Choroid plexus epithelial cell (primary cell): ENCODE data around the gene CLIC3.

Experiments
- DNase-seq: peaks from one replicate; pipeline ENCODE4 v3.0.0-alpha.2; 2010; ENCODE audit warnings: low read depth
- H3K4me3 ChIP-seq: 2 replicates; pipeline ENCODE4 v1.5.1; 2011; ENCODE audit warnings: low read depth, mild to moderate bottlenecking, control low read depth, low read length, moderate library complexity
- TF ChIP-seq, protein P1 (sequence below): conservative IDR thresholded peaks from 2 replicates; pipeline ENCODE4 v1.5.1; 2011; ENCODE audit warnings: low read depth, mild to moderate bottlenecking, control low read depth, inconsistent platforms, low read length, moderate library complexity

Gene CLIC3

DNA sequence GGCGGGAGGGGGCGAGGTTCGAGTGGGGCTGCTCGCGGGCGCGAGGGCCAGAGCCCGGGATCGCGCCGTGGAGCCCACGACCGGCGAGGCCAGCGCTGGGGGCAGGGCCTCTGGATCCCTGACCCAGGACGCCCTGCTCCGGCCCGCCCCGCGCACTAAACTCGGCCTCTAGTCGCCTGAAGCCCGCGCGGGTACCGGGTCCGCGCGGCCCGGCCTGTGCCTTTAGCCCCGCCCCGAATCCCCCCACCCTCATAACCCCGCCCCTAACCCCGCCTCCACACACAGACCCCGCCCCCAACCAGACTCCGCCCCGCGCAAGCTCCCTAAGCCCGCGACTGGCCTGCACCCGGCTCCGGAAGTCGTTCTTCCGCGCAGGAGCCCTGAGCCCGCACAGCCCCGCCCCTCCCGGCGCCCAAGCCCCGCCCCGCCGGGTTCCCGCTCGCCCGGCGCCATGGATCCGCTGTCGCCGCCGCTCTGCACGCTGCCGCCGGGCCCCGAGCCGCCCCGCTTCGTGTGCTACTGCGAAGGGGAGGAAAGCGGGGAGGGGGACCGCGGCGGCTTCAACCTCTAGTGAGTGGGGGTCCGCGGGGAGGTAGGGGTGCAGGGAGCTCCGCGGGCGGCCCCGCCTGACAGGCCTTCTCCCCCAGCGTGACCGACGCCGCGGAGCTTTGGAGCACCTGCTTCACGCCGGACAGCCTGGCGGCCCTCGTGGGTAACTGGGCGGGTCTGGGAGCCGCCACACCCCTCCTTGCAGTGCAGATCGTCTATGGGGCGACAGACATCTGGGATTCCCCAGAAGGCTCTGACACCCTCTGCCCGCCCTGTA, 4.2 kb downstream of the CLIC3 start, which contains the start of gene PAXX:
PAXX (plus strand) TSS at position 430 of the 826 bp plus-strand sequence; CDS start at position 452, 22 bp downstream.
- peak; percentile 91 for DNase-seq

DNA sequence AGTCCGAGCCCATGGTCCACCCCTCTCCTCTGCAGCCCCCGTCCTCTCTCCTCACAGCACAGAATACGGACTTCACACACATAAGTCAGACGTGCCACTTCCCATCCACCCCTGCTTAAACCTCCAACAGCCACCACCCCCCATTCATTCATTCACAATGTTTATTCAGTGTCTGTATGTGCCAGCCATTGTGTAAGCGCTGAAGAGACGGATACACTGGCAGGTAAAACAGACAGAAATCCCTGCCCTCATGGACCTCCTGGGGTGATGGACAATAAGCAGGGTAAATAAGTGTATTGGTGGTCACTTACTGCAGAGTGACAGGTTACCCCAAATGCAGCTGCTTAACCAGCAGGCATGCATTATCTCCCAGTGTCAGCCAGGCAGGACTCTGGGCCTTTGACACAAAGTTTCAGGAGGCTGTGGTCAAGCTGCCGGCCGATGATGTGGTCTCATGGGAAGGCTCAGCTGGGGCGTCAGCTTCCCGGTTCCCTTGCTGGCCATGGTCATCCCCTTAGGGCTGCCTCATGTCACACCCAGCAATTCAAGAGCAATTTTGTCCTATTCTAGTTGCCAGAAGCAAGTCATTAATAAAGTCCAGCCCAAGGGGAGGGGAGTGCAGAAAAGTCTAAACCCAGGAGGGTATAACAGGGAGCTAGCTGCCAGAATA, 6.0 kb downstream of the CLIC3 start:
- no peak for DNase-seq
- TF ChIP-seq, protein P1, sequence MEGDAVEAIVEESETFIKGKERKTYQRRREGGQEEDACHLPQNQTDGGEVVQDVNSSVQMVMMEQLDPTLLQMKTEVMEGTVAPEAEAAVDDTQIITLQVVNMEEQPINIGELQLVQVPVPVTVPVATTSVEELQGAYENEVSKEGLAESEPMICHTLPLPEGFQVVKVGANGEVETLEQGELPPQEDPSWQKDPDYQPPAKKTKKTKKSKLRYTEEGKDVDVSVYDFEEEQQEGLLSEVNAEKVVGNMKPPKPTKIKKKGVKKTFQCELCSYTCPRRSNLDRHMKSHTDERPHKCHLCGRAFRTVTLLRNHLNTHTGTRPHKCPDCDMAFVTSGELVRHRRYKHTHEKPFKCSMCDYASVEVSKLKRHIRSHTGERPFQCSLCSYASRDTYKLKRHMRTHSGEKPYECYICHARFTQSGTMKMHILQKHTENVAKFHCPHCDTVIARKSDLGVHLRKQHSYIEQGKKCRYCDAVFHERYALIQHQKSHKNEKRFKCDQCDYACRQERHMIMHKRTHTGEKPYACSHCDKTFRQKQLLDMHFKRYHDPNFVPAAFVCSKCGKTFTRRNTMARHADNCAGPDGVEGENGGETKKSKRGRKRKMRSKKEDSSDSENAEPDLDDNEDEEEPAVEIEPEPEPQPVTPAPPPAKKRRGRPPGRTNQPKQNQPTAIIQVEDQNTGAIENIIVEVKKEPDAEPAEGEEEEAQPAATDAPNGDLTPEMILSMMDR: no peak
- no peak overlapping the region for H3K4me3 ChIP-seq

More for the DNA sequence above, 4.2 kb downstream of the CLIC3 start, which contains the start of gene PAXX:
- H3K4me3 ChIP-seq: peak within 1 kb of the TSS; percentile 76
- TF ChIP-seq, protein P1: no peak

DNA sequence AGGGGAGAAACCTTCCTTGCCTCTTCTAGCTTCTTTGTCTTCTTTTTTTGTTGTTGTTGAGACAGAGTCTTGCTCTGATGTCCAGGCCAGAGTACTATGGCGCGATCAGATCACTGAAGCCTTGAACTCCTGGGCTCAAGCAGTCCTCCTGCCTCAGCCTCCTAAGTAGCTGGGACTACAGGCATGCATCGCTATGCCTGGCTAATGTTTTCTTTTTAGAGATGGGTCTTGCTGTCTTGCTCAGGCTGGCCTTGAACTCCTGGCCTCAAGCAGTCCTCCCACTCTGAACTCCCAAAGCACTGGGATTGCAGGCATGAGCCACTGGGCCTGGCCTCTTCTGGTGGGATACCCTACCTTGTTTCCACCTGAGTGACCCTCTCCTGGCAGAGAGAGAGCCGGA, 7.5 kb downstream of the CLIC3 start:
- TF ChIP-seq, protein P1: no peak
- no peak for DNase-seq

DNA sequence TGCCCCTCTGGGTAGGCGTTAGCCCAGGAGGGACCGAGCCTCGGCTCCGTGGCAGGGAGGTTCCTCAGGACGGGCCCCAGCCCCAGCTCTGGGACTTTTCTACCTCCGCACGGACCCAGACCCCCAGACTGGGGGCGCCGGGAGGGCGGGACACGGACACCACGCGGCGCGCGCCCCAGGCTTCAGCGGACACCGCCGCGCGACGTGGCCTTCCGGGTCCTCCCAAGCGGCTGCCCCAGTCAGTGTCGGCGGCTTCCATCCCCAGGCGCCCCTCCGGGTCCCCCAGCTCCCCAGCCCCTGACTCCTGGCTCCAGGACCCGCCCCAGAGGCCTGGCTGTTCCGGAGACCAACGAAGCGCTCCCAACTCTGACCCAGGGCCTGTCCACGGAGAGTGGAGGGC, 10.5 kb downstream of the CLIC3 start:
- DNase-seq: no peak
- TF ChIP-seq, protein P1: no peak
- H3K4me3 ChIP-seq: no peak overlapping the region

More for the DNA sequence above, 7.5 kb downstream of the CLIC3 start:
- H3K4me3 ChIP-seq: no peak overlapping the region

DNA sequence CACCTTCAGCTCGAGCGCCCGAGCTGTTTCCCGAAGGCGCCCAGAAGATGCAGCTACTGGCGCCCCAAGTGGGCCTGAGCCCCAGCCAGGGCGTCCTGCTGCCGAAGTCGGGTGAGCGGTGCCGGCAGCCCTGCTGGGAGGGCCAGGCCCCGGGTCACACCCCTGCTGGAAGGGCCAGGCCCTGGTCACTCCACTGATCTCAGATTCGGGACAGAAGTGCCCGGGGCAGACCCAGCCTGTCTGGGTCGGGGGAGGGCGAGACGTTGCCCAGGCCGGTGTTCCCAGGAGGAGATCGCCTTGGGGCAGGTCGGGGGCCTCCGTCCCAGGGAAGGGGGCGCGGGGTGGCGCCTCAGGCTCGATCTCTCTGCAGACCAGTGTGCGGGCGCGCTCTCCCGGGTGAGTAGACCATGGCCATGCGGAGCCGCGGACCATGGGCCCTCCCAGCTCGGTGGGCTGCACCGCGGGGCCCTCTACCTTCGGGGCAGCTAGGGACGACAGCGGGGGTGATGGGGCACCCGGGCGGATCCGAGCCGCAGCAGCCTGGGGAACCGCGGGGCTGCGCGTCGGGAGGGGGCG, 11.3 kb downstream of the CLIC3 start:
- DNase-seq: peak; percentile 37
- TF ChIP-seq, protein P1: no peak
- no peak overlapping the region for H3K4me3 ChIP-seq

DNA sequence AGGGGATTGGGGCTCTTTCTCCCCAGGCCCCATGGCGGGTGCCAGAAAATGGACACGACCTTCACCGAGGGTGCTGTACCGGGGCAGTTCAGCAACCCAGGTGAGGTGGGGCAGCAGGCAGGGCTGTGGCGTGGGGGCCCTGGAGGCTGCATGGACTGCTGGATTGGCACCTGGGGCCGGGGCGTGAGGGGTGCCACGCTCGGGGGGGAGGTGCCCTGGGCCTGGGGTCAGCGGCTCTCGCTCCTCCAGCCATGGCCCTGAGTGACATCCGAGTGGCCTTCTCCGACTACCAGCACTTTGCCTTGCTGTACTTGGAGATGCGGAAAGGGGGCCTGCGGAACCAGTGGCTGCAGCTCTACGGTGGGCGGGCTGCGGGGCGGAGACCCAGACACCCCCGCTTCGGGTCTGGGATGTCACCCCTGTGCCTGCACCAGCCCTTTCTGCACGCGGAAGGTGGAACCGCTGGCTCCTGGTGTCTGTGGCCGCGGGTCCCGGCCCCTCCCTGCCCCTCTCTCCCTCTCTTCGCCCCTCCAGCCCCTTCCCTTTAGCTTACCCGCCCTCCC, 11.8 kb downstream of the CLIC3 start:
- TF ChIP-seq, protein P1: no peak
- no peak overlapping the region for H3K4me3 ChIP-seq
- peak; percentile 34 for DNase-seq
